ENCODE measurements around the gene ADNP.

DNA sequence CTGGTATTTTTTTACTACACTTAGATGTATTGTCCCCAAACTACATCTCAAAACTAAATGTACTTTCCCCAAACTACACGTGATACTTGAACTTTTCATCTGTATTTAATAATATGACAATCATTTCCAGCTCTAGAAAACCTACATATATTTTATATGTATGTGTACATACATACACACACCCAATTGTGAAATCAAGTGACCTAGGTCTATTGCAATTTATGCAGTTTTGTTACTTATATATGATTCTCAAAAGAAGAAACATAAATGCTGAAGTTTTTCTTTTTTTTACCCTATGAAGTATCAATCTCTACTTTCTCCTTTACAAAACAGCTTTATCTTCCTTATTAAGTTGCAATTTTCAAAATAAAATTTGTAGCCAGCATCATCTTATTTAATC, 4.7 kb downstream of the ADNP start:
- TF ChIP-seq, protein P1, sequence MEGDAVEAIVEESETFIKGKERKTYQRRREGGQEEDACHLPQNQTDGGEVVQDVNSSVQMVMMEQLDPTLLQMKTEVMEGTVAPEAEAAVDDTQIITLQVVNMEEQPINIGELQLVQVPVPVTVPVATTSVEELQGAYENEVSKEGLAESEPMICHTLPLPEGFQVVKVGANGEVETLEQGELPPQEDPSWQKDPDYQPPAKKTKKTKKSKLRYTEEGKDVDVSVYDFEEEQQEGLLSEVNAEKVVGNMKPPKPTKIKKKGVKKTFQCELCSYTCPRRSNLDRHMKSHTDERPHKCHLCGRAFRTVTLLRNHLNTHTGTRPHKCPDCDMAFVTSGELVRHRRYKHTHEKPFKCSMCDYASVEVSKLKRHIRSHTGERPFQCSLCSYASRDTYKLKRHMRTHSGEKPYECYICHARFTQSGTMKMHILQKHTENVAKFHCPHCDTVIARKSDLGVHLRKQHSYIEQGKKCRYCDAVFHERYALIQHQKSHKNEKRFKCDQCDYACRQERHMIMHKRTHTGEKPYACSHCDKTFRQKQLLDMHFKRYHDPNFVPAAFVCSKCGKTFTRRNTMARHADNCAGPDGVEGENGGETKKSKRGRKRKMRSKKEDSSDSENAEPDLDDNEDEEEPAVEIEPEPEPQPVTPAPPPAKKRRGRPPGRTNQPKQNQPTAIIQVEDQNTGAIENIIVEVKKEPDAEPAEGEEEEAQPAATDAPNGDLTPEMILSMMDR (conservative IDR thresholded peaks at IDR 0.05; ENCODE audit: low read depth in 2 of 2), result no peak
- TF ChIP-seq POLR2AphosphoS5 (IDR thresholded peaks at IDR 0.05; ENCODE audit: low read depth), result no peak
- TF ChIP-seq ZNF331 (CRISPR knock-in tag; IDR thresholded peaks at IDR 0.05; ENCODE audit: low read depth), result no peak
- no peak for TF ChIP-seq EZH2phosphoT487 (IDR thresholded peaks at IDR 0.05; ENCODE audit: unreplicated experiment)
- no peak for TF ChIP-seq EZH2 (IDR thresholded peaks at IDR 0.05; ENCODE audit: low read depth, unreplicated experiment)
- TF ChIP-seq NANOG (IDR thresholded peaks at IDR 0.05; ENCODE audit: borderline replicate concordance), result no peak
- TF ChIP-seq STAT1 (IDR thresholded peaks at IDR 0.05; ENCODE audit: unreplicated experiment), result no peak
- no peak for TF ChIP-seq JUNB (IDR thresholded peaks at IDR 0.05; ENCODE audit: unreplicated experiment)
